ENCODE results near the gene TICAM2. TPM values are rescaled to one million over a fixed set of nuclear protein-coding genes. Genes with fewer than 3 reads are reported as not detected.

The TICAM2 gene
- total RNA-seq, 2 experiments from 2014 or later = 1.7 to 1.8 TPM

GRCh38 chr5:115599502-115599901 is 2.8 kb downstream of the TICAM2 start:
- no peak for DNase-seq
- peaks cover 21% of the 10 kb centered on the region for H3K4me1 Mint-ChIP-seq
- H3K27me3 Mint-ChIP-seq = no peaks in the 10 kb centered on the region
- no peak overlapping the region for H3K4me3 Mint-ChIP-seq
- no peak overlapping the region for H3K27ac Mint-ChIP-seq
- H3K9me3 Mint-ChIP-seq = no peaks in the 10 kb centered on the region
- no peak for ATAC-seq (ENCODE audit: low read depth)
- peaks cover 9% of the 10 kb centered on the region for H3K36me3 Mint-ChIP-seq
- POLR2A ChIA-PET = no interaction called here

- ATAC-seq (ENCODE audit: low read depth) = no peak
- Mint-ChIP-seq H3K27ac (no peak overlapping the region), H3K9me3 (no peaks in the 10 kb centered on the region), H3K4me3 (no peak overlapping the region), H3K27me3 (peaks cover 4% of the 10 kb centered on the region), H3K4me1 (no peaks in the 10 kb centered on the region), H3K36me3 (peaks cover 1% of the 10 kb centered on the region)
- POLR2A ChIA-PET = no interaction called here
- DNase-seq = no peak
These were observed 7.9 kb downstream of the TICAM2 start for GRCh38 chr5:115594128-115595047.

GRCh38 chr5:115589043-115589442 is 13.2 kb downstream of the TICAM2 start:
- no peak for DNase-seq
- no peak for ATAC-seq (ENCODE audit: low read depth)
- POLR2A ChIA-PET = no interaction called here
- Mint-ChIP-seq H3K9me3 (no peaks in the 10 kb centered on the region), H3K27me3 (peaks cover 4% of the 10 kb centered on the region), H3K4me1 (no peaks in the 10 kb centered on the region), H3K36me3 (peaks cover 1% of the 10 kb centered on the region), H3K4me3 (no peak overlapping the region), H3K27ac (no peak overlapping the region)

GRCh38 chr5:115588640-115589039 is 13.6 kb downstream of the TICAM2 start:
- no peak overlapping the region for H3K4me3 Mint-ChIP-seq

GRCh38 chr5:115586525-115587146 is 15.6 kb downstream of the TICAM2 start:
- POLR2A ChIA-PET = no interaction called here
- H3K4me3 Mint-ChIP-seq = no peak overlapping the region
- H3K36me3 Mint-ChIP-seq = peaks cover 1% of the 10 kb centered on the region
- H3K27me3 Mint-ChIP-seq = peaks cover 4% of the 10 kb centered on the region
- H3K27ac Mint-ChIP-seq = no peak overlapping the region
- DNase-seq = no peak
- no peaks in the 10 kb centered on the region for H3K9me3 Mint-ChIP-seq
- H3K4me1 Mint-ChIP-seq = no peaks in the 10 kb centered on the region
- ATAC-seq (ENCODE audit: low read depth) = no peak

More at GRCh38 chr5:115588640-115589039, 13.6 kb downstream of the TICAM2 start:
- no peaks in the 10 kb centered on the region for H3K4me1 Mint-ChIP-seq
- POLR2A ChIA-PET = no interaction called here
- no peak overlapping the region for H3K27ac Mint-ChIP-seq
- H3K27me3 Mint-ChIP-seq = peaks cover 4% of the 10 kb centered on the region
- DNase-seq (no peak), ATAC-seq (ENCODE audit: low read depth) (no peak)
- no peaks in the 10 kb centered on the region for H3K9me3 Mint-ChIP-seq
- H3K36me3 Mint-ChIP-seq = peaks cover 1% of the 10 kb centered on the region

GRCh38 chr5:115585265-115585664 is 17.0 kb downstream of the TICAM2 start:
- Mint-ChIP-seq H3K27ac (no peak overlapping the region), H3K36me3 (peaks cover 2% of the 10 kb centered on the region), H3K27me3 (no peaks in the 10 kb centered on the region), H3K9me3 (no peaks in the 10 kb centered on the region), H3K4me1 (no peaks in the 10 kb centered on the region), H3K4me3 (no peak overlapping the region)
- DNase-seq = no peak
- ATAC-seq (ENCODE audit: low read depth) = no peak
- POLR2A ChIA-PET = no interaction called here

GRCh38 chr5:115584501-115584900 is 17.8 kb downstream of the TICAM2 start:
- no peak for DNase-seq
- H3K27ac Mint-ChIP-seq = no peak overlapping the region
- POLR2A ChIA-PET = no interaction called here

GRCh38 chr5:115583474-115583873 is 18.8 kb downstream of the TICAM2 start:
- peaks cover 2% of the 10 kb centered on the region for H3K36me3 Mint-ChIP-seq
- H3K9me3 Mint-ChIP-seq = no peaks in the 10 kb centered on the region
- no peaks in the 10 kb centered on the region for H3K27me3 Mint-ChIP-seq
- no peaks in the 10 kb centered on the region for H3K4me1 Mint-ChIP-seq
- POLR2A ChIA-PET = no interaction called here
- DNase-seq = no peak
- no peak overlapping the region for H3K4me3 Mint-ChIP-seq
- H3K27ac Mint-ChIP-seq = no peak overlapping the region
- no peak for ATAC-seq (ENCODE audit: low read depth)

More at GRCh38 chr5:115584501-115584900, 17.8 kb downstream of the TICAM2 start:
- Mint-ChIP-seq H3K4me3 (no peak overlapping the region), H3K9me3 (no peaks in the 10 kb centered on the region), H3K36me3 (peaks cover 2% of the 10 kb centered on the region), H3K4me1 (no peaks in the 10 kb centered on the region), H3K27me3 (no peaks in the 10 kb centered on the region)
- no peak for ATAC-seq (ENCODE audit: low read depth)

- H3K9me3 Mint-ChIP-seq = no peaks in the 10 kb centered on the region
- DNase-seq (no peak), ATAC-seq (ENCODE audit: low read depth) (no peak)
- H3K4me1 Mint-ChIP-seq = no peaks in the 10 kb centered on the region
- peaks cover 2% of the 10 kb centered on the region for H3K36me3 Mint-ChIP-seq
- H3K27me3 Mint-ChIP-seq = no peaks in the 10 kb centered on the region
- POLR2A ChIA-PET = no interaction called here
- no peak overlapping the region for H3K4me3 Mint-ChIP-seq
- H3K27ac Mint-ChIP-seq = no peak overlapping the region
These were observed 21.3 kb downstream of the TICAM2 start for GRCh38 chr5:115580941-115581340.

GRCh38 chr5:115579747-115580173 is 22.5 kb downstream of the TICAM2 start:
- no peak for DNase-seq
- POLR2A ChIA-PET = no interaction called here
- no peak overlapping the region for H3K4me3 Mint-ChIP-seq
- no peaks in the 10 kb centered on the region for H3K9me3 Mint-ChIP-seq
- peaks cover 2% of the 10 kb centered on the region for H3K36me3 Mint-ChIP-seq
- no peak overlapping the region for H3K27ac Mint-ChIP-seq
- no peaks in the 10 kb centered on the region for H3K27me3 Mint-ChIP-seq
- no peaks in the 10 kb centered on the region for H3K4me1 Mint-ChIP-seq
- no peak for ATAC-seq (ENCODE audit: low read depth)

GRCh38 chr5:115579216-115579615 is 23.1 kb downstream of the TICAM2 start:
- ATAC-seq (ENCODE audit: low read depth) (no peak), DNase-seq (no peak)
- H3K27me3 Mint-ChIP-seq = peaks cover 3% of the 10 kb centered on the region
- peaks cover 2% of the 10 kb centered on the region for H3K36me3 Mint-ChIP-seq
- no peak overlapping the region for H3K27ac Mint-ChIP-seq
- H3K4me3 Mint-ChIP-seq = no peak overlapping the region
- POLR2A ChIA-PET = no interaction called here
- H3K4me1 Mint-ChIP-seq = no peaks in the 10 kb centered on the region
- H3K9me3 Mint-ChIP-seq = no peaks in the 10 kb centered on the region

GRCh38 chr5:115578657-115579056 is 23.6 kb downstream of the TICAM2 start:
- POLR2A ChIA-PET = no interaction called here
- ATAC-seq (ENCODE audit: low read depth) = no peak
- peaks cover 6% of the 10 kb centered on the region for H3K27me3 Mint-ChIP-seq

GRCh38 chr5:115577741-115578140 is 24.5 kb downstream of the TICAM2 start:
- ATAC-seq (ENCODE audit: low read depth) = no peak
- DNase-seq = no peak
- peaks cover 7% of the 10 kb centered on the region for H3K27me3 Mint-ChIP-seq
- POLR2A ChIA-PET = no interaction called here
- H3K36me3 Mint-ChIP-seq = peaks cover 2% of the 10 kb centered on the region
- H3K4me1 Mint-ChIP-seq = no peaks in the 10 kb centered on the region
- no peak overlapping the region for H3K27ac Mint-ChIP-seq
- H3K9me3 Mint-ChIP-seq = no peaks in the 10 kb centered on the region
- no peak overlapping the region for H3K4me3 Mint-ChIP-seq

More at GRCh38 chr5:115578657-115579056, 23.6 kb downstream of the TICAM2 start:
- no peak for DNase-seq
- Mint-ChIP-seq H3K4me3 (no peak overlapping the region), H3K4me1 (no peaks in the 10 kb centered on the region), H3K36me3 (peaks cover 2% of the 10 kb centered on the region), H3K9me3 (no peaks in the 10 kb centered on the region), H3K27ac (no peak overlapping the region)

GRCh38 chr5:115577329-115577728 is 24.9 kb downstream of the TICAM2 start:
- H3K4me1 Mint-ChIP-seq = no peaks in the 10 kb centered on the region
- no peak overlapping the region for H3K4me3 Mint-ChIP-seq
- H3K36me3 Mint-ChIP-seq = peaks cover 2% of the 10 kb centered on the region
- ATAC-seq (ENCODE audit: low read depth) (no peak), DNase-seq (no peak)
- H3K9me3 Mint-ChIP-seq = no peaks in the 10 kb centered on the region
- no peak overlapping the region for H3K27ac Mint-ChIP-seq
- H3K27me3 Mint-ChIP-seq = peaks cover 7% of the 10 kb centered on the region
- POLR2A ChIA-PET = no interaction called here

Measured in activated naive CD8-positive, alpha-beta T cell treated with anti-CD3 and anti-CD28 coated beads, Interleukin-2, amount 10 ng/mL, durations not matched to agents 7 days and 5 days (primary cell).